Activated T-cell treated with anti-CD3 and anti-CD28 coated beads, Interleukin-2, amount 50 U/mL, for 4 hours (primary cell): ENCODE results near the gene RPP25. TPM values are rescaled to one million over a fixed set of nuclear protein-coding genes. Genes with fewer than 3 reads are reported as not detected.
"Not testable (repeated sequence)": the region's sequence is repeated elsewhere in the genome, so short reads cannot be mapped to it uniquely, and the experiment has no call there.

ENCODE experiments used
- ATAC-seq, 2 donors: fragments of 200-7000 bp; cut with Tn5 transposase; one replicate each; pipeline ENCODE4 v1.10.0; 2021
- DNase-seq: peaks from one replicate; pipeline ENCODE4 v3.0.0-alpha.2; 2020
- H3K27me3 Mint-ChIP-seq: one replicate; pipeline ENCODE4 v1.8.0; 2021; ENCODE audit warnings: low read depth, mixed read lengths
- H3K36me3 Mint-ChIP-seq: one replicate; pipeline ENCODE4 v1.8.0; 2022; ENCODE audit warnings: mixed read lengths; ENCODE audit not compliant: insufficient read depth
- H3K4me1 Mint-ChIP-seq: one replicate; pipeline ENCODE4 v1.8.0; 2021; ENCODE audit warnings: low read depth, mixed read lengths
- H3K4me3 Mint-ChIP-seq: one replicate; pipeline ENCODE4 v1.8.0; 2021; ENCODE audit warnings: mild to moderate bottlenecking, moderate library complexity, mixed read lengths
- H3K9me3 Mint-ChIP-seq: one replicate; pipeline ENCODE4 v1.8.0; 2021; ENCODE audit warnings: mixed read lengths
- total RNA-seq, 3 donors: library from RNA; stranded (reverse); gene quantifications; one replicate each; pipeline ENCODE4 v1.2.1, GENCODE V29; 2021

RPP25 gene
- total RNA-seq, 3 donors from 2014 or later, result 10.7 to 15.1 (median 13.3) TPM

DNA sequence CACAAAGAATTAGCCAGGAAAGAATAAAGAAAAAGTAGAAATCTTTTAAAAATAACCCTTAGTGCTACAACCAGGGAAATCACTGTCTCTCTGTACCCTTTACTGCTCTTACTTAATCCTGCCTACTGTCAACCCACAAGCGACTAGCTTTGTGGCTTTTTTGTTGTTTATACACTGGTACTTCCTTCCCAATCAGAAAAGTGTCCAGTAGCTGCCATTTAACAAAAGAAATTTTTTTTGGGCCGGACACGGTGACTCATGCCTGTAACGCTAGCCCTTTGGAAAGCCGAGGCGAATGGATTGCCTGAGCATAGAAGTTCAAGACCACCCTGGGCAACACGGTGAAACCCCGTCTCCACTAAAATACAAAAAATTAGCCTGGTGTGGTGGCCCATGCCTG lies 36.1 kb downstream of the RPP25 start:
- Mint-ChIP-seq H3K4me1 (no peaks in the 10 kb centered on the region), H3K4me3 (no peak overlapping the region), H3K27me3 (no peaks in the 10 kb centered on the region), H3K9me3 (no peaks in the 10 kb centered on the region), H3K36me3 (peaks cover 37% of the 10 kb centered on the region)
- no peak for DNase-seq
- ATAC-seq, result no peak

DNA sequence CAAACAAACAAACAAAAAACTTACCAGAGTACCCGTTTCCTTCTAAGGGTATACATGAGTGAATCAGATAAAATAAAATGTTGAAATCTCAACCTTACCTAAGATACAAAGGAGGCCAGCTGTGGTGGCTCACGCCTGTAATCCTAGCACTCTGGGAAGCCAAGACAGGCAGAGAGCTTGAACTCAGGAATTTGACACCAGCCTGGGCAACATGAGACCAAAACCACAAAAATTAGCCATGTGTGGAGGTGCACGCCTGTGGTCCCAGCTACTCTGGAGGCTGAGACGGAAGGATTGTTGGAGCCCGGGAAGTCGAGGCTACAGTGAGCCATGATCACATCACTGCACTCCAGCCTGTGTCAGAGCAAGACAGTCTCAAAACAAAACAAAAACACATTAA lies 38.9 kb downstream of the RPP25 start:
- Mint-ChIP-seq H3K9me3 (no peaks in the 10 kb centered on the region), H3K4me1 (no peaks in the 10 kb centered on the region), H3K27me3 (no peaks in the 10 kb centered on the region), H3K4me3 (no peak overlapping the region), H3K36me3 (peaks cover 40% of the 10 kb centered on the region)
- no peak for ATAC-seq
- DNase-seq, result no peak

DNA sequence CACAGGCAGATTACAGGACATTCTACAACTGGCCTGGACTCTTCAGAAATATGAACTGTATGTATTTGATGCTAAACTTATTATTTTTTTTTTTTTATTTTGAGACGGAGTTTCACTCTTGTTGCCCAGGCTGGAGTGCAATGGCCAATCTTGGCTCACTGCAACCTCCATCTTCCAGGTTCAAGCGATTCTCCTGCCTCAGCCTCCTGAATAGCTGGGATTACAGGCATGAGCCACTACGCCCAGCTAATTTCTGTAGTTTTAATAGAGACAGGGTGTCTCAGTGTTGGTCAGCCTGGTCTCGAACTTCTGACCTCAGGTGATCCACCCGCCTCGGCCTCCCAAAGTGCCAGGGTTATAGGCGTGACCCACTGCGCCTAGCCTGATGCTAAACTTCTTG lies 42.8 kb downstream of the RPP25 start:
- not testable (repeated sequence) for H3K9me3 Mint-ChIP-seq, H3K4me3 Mint-ChIP-seq, ATAC-seq, H3K4me1 Mint-ChIP-seq, DNase-seq, H3K27me3 Mint-ChIP-seq
- peaks cover 25% of the 10 kb centered on the region for H3K36me3 Mint-ChIP-seq

DNA sequence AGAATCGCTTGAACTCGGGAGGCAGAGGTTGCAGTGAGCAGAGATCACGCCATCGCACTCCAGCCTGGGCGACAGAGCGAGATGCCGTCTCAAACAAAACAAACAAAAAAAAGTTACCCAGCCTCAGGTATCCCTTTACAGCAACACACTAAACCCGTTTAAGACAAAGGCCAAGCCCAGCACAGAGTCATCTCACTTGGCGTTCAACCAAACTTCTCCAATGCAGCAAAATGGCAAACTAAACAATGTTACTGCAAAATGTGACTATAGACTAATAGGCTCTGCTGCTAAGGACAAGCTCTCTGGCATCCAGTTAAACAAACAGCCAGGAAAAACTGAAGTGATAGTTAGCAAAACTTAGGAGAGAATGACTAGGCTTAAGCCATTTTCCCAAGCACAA lies 43.5 kb downstream of the RPP25 start:
- Mint-ChIP-seq H3K9me3 (no peaks in the 10 kb centered on the region), H3K4me1 (no peaks in the 10 kb centered on the region), H3K27me3 (no peaks in the 10 kb centered on the region), H3K4me3 (no peak overlapping the region), H3K36me3 (peaks cover 20% of the 10 kb centered on the region)
- DNase-seq, result no peak
- no peak for ATAC-seq

DNA sequence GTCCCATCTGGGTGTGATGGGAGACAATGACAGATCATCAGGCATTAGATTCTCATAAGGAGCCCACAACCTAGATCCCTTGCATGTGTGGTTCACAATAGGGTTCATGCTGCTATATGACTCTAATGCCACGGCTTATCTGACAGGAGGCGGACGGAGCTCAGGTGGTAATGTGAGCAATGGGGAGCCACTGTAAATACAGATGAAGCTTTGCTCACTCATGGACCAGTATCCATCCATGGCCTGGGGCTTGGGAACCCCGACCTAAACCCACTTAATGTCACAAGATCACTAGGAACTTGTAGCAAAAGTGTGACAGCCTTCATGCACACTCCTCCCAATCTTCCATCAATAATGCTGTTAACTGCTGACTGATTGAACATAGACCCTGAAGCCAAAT lies 47.9 kb downstream of the RPP25 start:
- Mint-ChIP-seq H3K36me3 (peaks cover 19% of the 10 kb centered on the region), H3K4me3 (no peak overlapping the region), H3K27me3 (no peaks in the 10 kb centered on the region), H3K4me1 (peaks cover 29% of the 10 kb centered on the region), H3K9me3 (no peaks in the 10 kb centered on the region)
- no peak for DNase-seq
- ATAC-seq, result no peak

DNA sequence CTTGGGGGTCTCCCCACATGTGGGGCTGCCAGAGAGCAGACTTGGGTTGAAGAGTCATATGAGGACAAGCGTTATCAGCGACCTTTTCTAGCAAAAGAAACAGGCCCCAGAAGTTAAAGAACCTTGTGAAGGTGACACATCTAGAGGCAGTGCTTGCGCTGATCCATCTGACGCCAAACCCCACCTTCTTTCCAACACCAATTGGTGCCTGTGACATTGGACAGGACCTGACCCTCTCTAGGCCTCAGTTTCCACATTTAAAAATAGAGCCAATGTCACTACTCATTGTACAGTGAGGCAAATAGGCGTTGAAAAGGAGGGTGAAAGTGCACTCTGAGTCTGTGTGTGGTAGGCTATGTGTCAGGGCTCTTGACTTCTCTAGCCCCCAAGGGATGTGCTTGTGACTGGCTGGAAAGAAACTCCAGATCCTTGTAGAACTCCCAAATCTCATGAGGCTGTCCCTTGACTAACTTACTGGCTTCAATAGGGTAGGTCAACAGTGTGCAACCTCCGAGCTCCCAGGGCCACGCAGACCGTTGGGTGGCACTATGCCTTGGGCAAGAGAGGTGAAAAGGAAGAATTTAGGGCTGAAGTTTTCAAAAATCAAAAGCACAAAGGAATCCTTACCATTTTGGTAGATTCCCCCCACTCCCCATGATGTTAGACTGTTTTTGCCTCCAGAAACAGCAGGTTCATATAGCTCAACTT lies 49.3 kb downstream of the RPP25 start:
- H3K27me3 Mint-ChIP-seq, result no peaks in the 10 kb centered on the region
- DNase-seq (no peak), ATAC-seq (peak; percentile 11 to 41)
- peak overlapping the region; percentile 99 for H3K4me3 Mint-ChIP-seq
- no peaks in the 10 kb centered on the region for H3K9me3 Mint-ChIP-seq
- H3K36me3 Mint-ChIP-seq, result peaks cover 15% of the 10 kb centered on the region
- peaks cover 29% of the 10 kb centered on the region for H3K4me1 Mint-ChIP-seq

DNA sequence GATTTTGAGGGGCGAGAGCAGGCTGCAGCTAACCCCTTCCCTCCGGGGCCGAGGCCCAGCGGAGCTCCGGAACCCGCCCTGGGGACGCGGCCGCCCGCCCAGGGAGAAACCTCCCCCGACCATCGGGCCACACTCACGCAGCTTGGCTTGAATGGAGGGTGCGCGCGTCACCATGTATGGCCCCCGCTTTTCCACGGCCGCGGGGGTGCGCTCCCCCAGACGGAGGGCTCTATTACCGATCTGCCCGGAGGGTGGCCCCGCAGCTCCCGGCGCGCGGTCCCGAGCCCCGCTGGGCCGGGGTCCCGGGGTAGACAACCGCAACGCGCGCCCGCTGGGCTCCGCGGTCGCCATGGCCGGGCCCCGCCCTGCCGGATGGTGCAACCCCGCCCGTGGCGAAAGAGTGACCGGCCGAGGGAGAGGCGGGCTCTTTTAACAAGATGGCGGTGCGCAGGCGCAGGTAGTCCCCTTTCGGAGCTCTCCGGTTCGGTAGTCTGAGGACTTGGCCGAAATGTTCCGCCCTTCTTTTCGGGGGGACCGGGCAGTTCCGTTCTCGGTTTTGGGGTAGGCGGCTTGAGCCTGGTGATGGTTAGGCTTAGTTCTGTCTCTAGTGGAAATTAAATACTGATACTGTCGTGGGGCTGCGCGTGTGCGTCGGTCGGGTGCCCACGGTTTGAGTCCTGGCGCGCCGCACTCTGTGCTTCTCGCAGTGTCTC lies 50.0 kb downstream of the RPP25 start, which contains the start of gene FAM219B:
Gene FAM219B, minus strand, starts transcription at position 402 of the 713 bp plus-strand sequence. Its CDS starts 51 bp downstream, at position 351.
- Mint-ChIP-seq H3K4me3 (peak within 1 kb of the TSS; percentile 99), H3K4me1 (peaks cover 34% of the 10 kb centered on the region), H3K27me3 (no peaks in the 10 kb centered on the region), H3K36me3 (peaks cover 13% of the 10 kb centered on the region), H3K9me3 (no peaks in the 10 kb centered on the region)
- DNase-seq (peak; percentile 59), ATAC-seq (peak; percentile 84 to 87)

DNA sequence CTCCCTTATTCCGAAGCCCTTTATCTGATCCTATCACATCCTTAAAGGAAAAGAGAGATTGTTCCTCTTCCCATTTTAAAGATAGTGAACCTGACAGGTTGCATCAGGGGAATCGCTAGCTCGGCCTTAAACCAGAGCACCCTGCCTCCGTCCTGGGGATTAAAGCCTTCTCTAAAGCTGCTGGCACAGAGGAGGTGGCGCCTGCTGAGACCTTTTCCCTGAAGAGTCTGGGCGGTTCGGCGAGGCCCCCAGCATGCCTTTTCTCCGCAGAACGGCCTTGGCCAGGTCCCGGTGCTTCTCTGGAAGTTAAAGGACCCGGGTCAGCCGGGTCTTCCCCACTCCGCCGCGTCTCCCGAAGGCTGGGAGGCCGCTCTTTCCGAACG lies 50.5 kb downstream of the RPP25 start:
- no peaks in the 10 kb centered on the region for H3K27me3 Mint-ChIP-seq
- peaks cover 35% of the 10 kb centered on the region for H3K4me1 Mint-ChIP-seq
- H3K9me3 Mint-ChIP-seq, result no peaks in the 10 kb centered on the region
- H3K4me3 Mint-ChIP-seq, result peak overlapping the region; percentile 99
- DNase-seq, result peak; percentile 18
- peaks cover 11% of the 10 kb centered on the region for H3K36me3 Mint-ChIP-seq
- ATAC-seq, result peak; percentile 45 to 55

Other genes starting within 250 kb of the RPP25 start
- under 1 TPM; 0.60 to 0.90 (median 0.76) TPM for gene CYP1A1, start 231.2 kb downstream of the RPP25 start, total RNA-seq
- under 1 TPM in 1 of 3 donors, not detected in 2; 0.08 TPM for gene CYP1A2, start 207.9 kb downstream of the RPP25 start, total RNA-seq
- 100 to 1,000 TPM; 368 to 412 (median 397) TPM for gene CSK, start 174.7 kb downstream of the RPP25 start, total RNA-seq
- gene LMAN1L, start 143.9 kb downstream of the RPP25 start, total RNA-seq, result under 1 TPM; 0.30 to 0.55 (median 0.40) TPM
- under 1 TPM in 2 of 3 donors, not detected in 1; 0.23 to 0.32 TPM for gene CPLX3, start 130.1 kb downstream of the RPP25 start, total RNA-seq
- gene ULK3, start 113.6 kb downstream of the RPP25 start, total RNA-seq, result 10 to 100 TPM; 52.8 to 64.7 (median 64.0) TPM
- gene SCAMP2, start 83.4 kb downstream of the RPP25 start, total RNA-seq, result 10 to 100 TPM; 81.7 to 91.0 (median 82.9) TPM
- gene MPI, start 66.7 kb downstream of the RPP25 start, total RNA-seq, result 10 to 100 TPM; 37.4 to 53.1 (median 46.6) TPM
- gene FAM219B, start 49.9 kb downstream of the RPP25 start, total RNA-seq, result 10 to 100 TPM; 23.6 to 26.6 (median 26.4) TPM
- gene COX5A, start 18.7 kb downstream of the RPP25 start, total RNA-seq, result 100 to 1,000 TPM; 257 to 291 (median 290) TPM
- 1 to 10 TPM in 2 of 3 donors, under 1 TPM in 1; 0.90 to 6.7 (median 1.8) TPM for gene SCAMP5, start 38.8 kb upstream of the RPP25 start, total RNA-seq
- gene PPCDC, start 66.8 kb upstream of the RPP25 start, total RNA-seq, result 10 to 100 TPM; 15.4 to 17.9 (median 17.8) TPM
- 10 to 100 TPM; 49.9 to 68.7 (median 62.0) TPM for gene C15orf39, start 245.1 kb upstream of the RPP25 start, total RNA-seq